ENCODE data around the gene PLCH2. TPM values are rescaled to one million over a fixed set of nuclear protein-coding genes. Genes with fewer than 3 reads are reported as not detected.

PLCH2 gene
- total and polyA plus RNA-seq, 4 donors: 0.33 to 1.3 (median 1.0) TPM; not detected in 1

DNA sequence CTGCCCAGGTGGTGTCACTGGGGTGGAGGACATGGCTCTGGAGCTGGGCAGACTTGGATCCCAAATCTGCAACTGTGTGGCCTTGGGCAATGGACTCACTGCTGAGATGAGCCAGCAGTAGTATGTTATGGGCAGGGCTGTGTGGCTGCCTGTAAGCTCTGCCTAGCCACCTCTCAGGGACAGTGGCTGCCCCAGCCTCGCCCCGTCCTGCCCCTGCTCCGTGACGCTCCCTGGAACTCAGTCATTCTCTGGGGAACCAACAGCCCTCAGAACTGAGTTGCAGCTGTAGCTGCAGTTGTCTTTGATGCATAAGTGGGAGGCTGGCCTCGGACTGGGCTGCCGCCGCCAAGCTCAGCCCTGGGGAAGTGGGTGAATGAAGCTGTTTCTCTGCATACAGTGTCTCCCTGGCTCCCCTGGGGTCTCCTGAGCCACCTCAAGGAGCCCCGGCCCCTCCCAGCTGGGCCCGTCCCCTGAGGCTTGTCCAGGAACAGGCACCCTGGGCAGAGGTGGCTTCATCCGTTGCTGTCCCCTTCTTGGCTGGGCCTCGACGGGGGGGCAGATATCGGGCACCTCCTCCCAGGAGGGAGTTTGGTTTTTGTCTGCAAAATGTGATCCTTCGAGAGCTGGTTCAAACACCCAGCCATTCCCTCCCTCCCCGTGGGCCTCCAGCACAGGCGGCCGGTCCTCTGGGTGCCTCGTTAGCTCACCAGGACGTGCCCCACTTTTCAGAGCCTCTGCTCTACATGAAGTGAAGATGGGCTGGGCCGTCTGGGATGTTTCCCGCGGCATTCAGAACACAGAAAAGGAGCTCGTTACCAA lies 26.2 kb upstream of the PLCH2 start:
- H3K9ac ChIP-seq (ENCODE audit: low read depth in 1 of 2, low read length in 2 of 2): no peak overlapping the region
- 85% methylated on average over 23 of the region's 23 CpGs for WGBS
- TF ChIP-seq GABPA (IDR thresholded peaks at IDR 0.05 in 1 of 2, conservative IDR thresholded peaks at IDR 0.05 in 1 of 2): no peak
- TF ChIP-seq EGR1 (IDR thresholded peaks at IDR 0.05; ENCODE audit: low read depth in 2 of 2): no peak
- TF ChIP-seq REST (IDR thresholded peaks at IDR 0.05): no peak
- no peak for TF ChIP-seq FOXA1 (IDR thresholded peaks at IDR 0.05)
- TF ChIP-seq NR2F2 (IDR thresholded peaks at IDR 0.05): no peak
- no peak for TF ChIP-seq YY1 (IDR thresholded peaks at IDR 0.05)
- TF ChIP-seq ZBTB33 (IDR thresholded peaks at IDR 0.05): no peak
- TF ChIP-seq HNF4G (IDR thresholded peaks at IDR 0.05): no peak
- no peak for TF ChIP-seq FOXA2 (IDR thresholded peaks at IDR 0.05)
- TF ChIP-seq SP1 (IDR thresholded peaks at IDR 0.05): no peak
- TF ChIP-seq, protein P1, sequence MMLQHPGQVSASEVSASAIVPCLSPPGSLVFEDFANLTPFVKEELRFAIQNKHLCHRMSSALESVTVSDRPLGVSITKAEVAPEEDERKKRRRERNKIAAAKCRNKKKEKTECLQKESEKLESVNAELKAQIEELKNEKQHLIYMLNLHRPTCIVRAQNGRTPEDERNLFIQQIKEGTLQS (IDR thresholded peaks at IDR 0.05): no peak
- TF ChIP-seq, protein P2, sequence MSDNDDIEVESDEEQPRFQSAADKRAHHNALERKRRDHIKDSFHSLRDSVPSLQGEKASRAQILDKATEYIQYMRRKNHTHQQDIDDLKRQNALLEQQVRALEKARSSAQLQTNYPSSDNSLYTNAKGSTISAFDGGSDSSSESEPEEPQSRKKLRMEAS (IDR thresholded peaks at IDR 0.05): no peak
- no peak for TF ChIP-seq JUND (IDR thresholded peaks at IDR 0.05)
- TF ChIP-seq, protein P3, sequence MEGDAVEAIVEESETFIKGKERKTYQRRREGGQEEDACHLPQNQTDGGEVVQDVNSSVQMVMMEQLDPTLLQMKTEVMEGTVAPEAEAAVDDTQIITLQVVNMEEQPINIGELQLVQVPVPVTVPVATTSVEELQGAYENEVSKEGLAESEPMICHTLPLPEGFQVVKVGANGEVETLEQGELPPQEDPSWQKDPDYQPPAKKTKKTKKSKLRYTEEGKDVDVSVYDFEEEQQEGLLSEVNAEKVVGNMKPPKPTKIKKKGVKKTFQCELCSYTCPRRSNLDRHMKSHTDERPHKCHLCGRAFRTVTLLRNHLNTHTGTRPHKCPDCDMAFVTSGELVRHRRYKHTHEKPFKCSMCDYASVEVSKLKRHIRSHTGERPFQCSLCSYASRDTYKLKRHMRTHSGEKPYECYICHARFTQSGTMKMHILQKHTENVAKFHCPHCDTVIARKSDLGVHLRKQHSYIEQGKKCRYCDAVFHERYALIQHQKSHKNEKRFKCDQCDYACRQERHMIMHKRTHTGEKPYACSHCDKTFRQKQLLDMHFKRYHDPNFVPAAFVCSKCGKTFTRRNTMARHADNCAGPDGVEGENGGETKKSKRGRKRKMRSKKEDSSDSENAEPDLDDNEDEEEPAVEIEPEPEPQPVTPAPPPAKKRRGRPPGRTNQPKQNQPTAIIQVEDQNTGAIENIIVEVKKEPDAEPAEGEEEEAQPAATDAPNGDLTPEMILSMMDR (IDR thresholded peaks at IDR 0.05; ENCODE audit: low read depth, low read length, missing input control): no peak
- TF ChIP-seq RXRA (IDR thresholded peaks at IDR 0.05): no peak
- peaks cover 0 to 3% (median 0%) of the 10 kb centered on the region in 4 donors for H3K27me3 ChIP-seq (ENCODE audit: control insufficient read depth in 4 of 4, insufficient read depth in 4 of 4, low read length in 3 of 4)
- DNase-seq (ENCODE audit: low spot score): no peak
- H3K9me3 ChIP-seq (ENCODE audit: control insufficient read depth in 4 of 4, low read length in 3 of 4): no peaks in the 10 kb centered on the region
- no peak overlapping the region for H3K4me3 ChIP-seq (ENCODE audit: low read depth in 1 of 3, low read length in 3 of 3)
- H3K4me1 ChIP-seq (ENCODE audit: control insufficient read depth in 4 of 4, insufficient read depth in 4 of 4, low read length in 3 of 4): no peaks in the 10 kb centered on the region
- H3K27ac ChIP-seq (ENCODE audit: low read depth in 1 of 2, low read length in 2 of 2): no peak overlapping the region
- H3K36me3 ChIP-seq (ENCODE audit: control insufficient read depth in 4 of 4, insufficient read depth in 3 of 4, low read depth in 1 of 4, low read length in 3 of 4): no peaks in the 10 kb centered on the region

All from liver (tissue), 9 donors.